HPDE6-E6E7 (cell line): ENCODE data around the gene METTL8.
"Not testable (repeated sequence)": the region's sequence is repeated elsewhere in the genome, so short reads cannot be mapped to it uniquely, and the experiment has no call there.

Source experiments
- DNase-seq: peaks from one replicate; pipeline ENCODE4 v3.0.0; 2011; ENCODE audit warnings: missing footprints; ENCODE audit errors: extremely low spot score

The METTL8 gene

GRCh38 chr2:171401947-171402346, 31.8 kb downstream of the METTL8 start:
- no peak for DNase-seq

DNA sequence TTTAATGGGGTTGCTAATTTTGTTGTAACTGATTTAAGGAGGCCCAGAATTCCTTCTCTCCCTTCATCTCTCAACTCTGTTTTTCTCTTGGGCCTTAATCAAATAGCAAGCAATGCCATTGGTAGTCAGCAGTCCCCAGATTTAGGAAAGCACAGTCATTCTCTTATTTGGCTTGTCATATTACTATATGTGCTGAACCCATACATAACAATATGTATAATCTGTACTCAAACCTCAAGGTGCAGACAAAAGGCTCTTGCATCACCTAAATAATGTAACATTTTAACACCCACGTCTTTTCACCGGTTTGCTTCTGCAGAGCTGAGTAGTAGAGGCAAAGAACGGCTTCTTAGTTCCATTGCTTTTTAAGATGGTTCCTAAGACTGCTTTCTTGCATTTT, 33.4 kb downstream of the METTL8 start:
- no peak for DNase-seq

GRCh38 chr2:171399292-171399691, 34.5 kb downstream of the METTL8 start:
- no peak for DNase-seq

- DNase-seq: no peak
These were observed 39.5 kb downstream of the METTL8 start for GRCh38 chr2:171394164-171394740.

- DNase-seq: no peak
These were observed 40.3 kb downstream of the METTL8 start for GRCh38 chr2:171393487-171393886.

DNA sequence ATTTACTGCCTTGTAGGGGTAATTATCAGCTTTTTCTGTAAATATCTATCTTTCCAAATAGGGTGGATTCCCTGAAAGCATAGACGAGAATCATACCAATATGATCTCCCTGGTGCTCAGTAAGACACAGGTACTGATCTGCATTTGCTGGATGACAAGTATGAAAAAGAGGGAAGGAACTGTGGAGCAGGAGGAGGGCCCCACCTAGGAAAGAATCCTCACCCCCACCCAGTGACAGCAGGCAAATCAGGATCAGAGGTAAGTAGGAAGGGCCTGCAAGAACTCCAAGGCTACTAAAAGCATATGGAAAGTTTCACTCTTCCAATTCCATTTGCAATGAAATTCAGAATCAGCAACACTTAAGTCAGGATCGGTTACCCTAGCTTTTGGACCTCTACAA, 42.3 kb downstream of the METTL8 start:
- no peak for DNase-seq

- DNase-seq: no peak
These were observed 42.8 kb downstream of the METTL8 start for GRCh38 chr2:171390941-171391516.

- DNase-seq: no peak
These were observed 44.0 kb downstream of the METTL8 start for GRCh38 chr2:171389780-171390179.

DNA sequence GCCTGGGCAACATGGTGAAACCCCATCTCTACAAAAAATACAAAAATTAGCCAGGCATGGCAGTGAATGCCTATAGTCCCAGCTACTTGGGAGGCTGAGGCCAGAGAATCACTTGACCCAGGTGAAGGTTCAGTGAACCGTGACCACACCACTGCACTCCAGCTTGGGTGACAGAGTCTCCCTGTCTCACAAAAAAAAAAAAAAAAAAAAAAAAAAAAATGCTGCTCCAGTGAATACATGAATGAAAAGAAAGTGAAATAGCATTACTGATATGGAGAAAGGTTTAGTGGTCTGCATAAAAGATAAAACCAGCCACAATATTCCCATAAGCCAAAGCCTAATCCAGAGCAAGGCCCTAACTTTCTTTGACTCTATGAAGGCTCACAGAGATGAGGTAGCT, 44.5 kb downstream of the METTL8 start:
- no peak for DNase-seq

GRCh38 chr2:171387052-171387451, 46.7 kb downstream of the METTL8 start:
- DNase-seq: no peak

DNA sequence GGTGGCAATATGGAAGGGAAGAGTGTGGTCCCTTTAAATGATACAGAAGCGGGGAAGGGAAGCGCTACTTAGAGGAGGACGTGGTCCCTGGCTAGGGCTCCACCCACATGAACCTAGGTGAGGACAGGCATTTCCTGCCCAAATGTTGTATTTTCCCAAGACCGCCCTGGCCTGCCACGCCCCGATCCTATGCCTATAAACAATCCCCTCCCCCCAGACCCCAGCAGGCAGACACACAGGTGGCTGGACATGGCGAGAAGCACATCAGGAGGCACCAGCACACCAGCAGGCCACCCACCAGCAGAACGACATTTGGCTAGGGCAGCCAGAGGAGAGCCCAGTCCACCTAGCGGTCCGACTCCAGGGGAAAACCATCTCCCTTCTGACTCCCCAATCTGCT, 47.2 kb downstream of the METTL8 start:
- DNase-seq: no peak

GRCh38 chr2:171383134-171383533, 50.7 kb downstream of the METTL8 start:
- no peak for DNase-seq

- not testable (repeated sequence) for DNase-seq
These were observed 51.6 kb downstream of the METTL8 start for GRCh38 chr2:171382175-171382574.

- not testable (repeated sequence) for DNase-seq
These were observed 55.9 kb downstream of the METTL8 start for GRCh38 chr2:171377852-171378251.

- no peak for DNase-seq
These were observed 66.1 kb downstream of the METTL8 start for GRCh38 chr2:171367692-171368091.

- DNase-seq: no peak
These were observed 68.0 kb downstream of the METTL8 start for GRCh38 chr2:171365778-171366177.

- DNase-seq: no peak
These were observed 68.6 kb downstream of the METTL8 start for GRCh38 chr2:171365232-171365631.

GRCh38 chr2:171362396-171362795, 71.4 kb downstream of the METTL8 start:
- no peak for DNase-seq

- DNase-seq: no peak
These were observed 72.9 kb downstream of the METTL8 start for GRCh38 chr2:171360905-171361304.

DNA sequence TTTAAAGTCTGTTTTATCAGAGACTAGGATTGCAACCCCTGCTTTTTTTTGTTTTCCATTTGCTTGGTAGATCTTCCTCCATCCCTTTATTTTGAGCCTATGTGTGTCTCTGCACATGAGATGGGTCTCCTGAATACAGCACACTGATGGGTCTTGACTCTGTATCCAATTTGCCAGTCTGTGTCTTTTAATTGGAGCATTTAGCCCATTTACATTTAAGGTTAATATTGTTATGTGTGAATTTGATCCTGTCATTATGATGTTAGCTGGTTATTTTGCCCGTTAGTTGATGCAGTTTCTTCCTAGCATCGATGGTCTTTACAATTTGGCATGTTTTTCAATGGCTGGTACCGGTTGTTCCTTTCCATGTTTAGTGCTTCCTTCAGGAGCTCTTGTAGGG, 80.0 kb downstream of the METTL8 start:
- DNase-seq: not testable (repeated sequence)

DNA sequence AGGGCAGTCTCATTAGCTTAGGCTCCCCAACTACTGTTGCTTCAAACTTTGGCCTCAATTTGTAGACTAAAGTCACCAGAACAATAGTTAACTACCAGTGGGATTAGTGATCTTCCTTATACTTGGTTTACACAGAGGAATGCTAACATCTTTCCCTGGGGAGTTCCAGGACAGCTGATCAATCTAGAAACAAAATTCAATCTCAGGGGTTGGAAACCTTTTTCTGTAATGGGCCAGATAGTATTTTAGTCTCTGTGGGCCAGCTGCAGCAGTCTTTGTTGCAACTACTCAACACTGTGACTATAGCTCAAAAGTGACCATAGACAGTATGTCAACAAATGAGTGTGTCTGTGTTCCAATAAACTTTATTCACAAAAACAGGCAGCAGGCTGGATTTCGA, 85.7 kb downstream of the METTL8 start:
- no peak for DNase-seq

- DNase-seq: no peak
These were observed 86.2 kb downstream of the METTL8 start for GRCh38 chr2:171347591-171348032.

DNA sequence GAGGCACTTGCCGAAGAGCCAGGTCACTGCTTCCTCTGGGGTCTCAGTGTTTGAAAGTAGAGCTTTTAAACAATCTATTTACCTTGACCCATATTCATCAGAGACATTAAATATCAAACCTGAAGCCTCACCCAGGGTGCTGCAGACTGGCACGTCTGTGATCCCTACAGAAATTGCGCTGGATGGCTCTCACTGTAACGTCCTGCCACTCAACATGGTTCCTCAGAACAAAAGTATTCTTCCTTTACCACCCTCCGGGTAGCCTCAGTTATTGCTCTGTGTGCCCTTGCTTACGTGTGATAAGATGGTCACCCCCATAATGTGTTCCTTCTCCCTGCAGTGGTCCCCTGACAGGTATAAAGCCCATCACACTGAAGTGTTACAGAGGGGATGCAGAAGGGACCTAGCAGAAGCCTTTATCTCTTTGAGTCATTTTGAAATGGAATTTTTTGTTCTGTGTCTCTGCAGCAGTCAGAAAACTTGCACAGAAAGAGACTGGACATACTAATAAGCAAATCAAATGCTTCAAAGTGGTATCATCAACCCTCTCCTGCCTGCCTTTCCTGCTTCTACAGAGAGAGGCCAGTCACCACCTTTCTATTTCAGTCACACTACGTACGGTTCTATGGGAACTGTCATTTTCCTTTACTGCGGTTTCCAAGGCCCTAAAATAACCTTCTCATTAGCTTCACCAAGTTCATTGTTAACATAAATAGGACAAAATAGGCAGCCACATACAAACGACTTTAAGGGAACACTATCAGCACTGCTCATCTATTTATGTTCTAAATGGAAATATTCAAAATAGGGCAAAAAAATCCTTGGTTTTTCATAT, 86.8 kb downstream of the METTL8 start:
- DNase-seq: no peak
